Esophagus muscularis mucosa (tissue), 4 donors: Measurements from ENCODE around the gene GAS7.

Experiments used
- CTCF ChIP-seq, 3 experiments: fragments of 200-600 bp in 2 of 3; fragments of 450-650 bp in 1 of 3; sonication (generic) in 2 of 3; IDR thresholded peaks; one replicate each; pipeline ENCODE4 v1.5.1; 2017 to 2019; ENCODE audit warnings: antibody characterized with exemption in 3 of 3, mild to moderate bottlenecking in 2 of 3, moderate library complexity in 1 of 3
- EP300 ChIP-seq: sonication (generic); formaldehyde crosslinking; IDR thresholded peaks from one replicate; pipeline ENCODE4 v1.6.1; 2017; ENCODE audit warnings: antibody characterized with exemption
- POLR2A ChIP-seq: fragments of 450-650 bp; IDR thresholded peaks from one replicate; pipeline ENCODE4 v1.6.1; 2017; ENCODE audit warnings: antibody characterized with exemption, moderate library complexity, mild to moderate bottlenecking, low read depth
- POLR2AphosphoS5 ChIP-seq, 2 donors: sonication (generic); formaldehyde crosslinking; IDR thresholded peaks; one replicate each; pipeline ENCODE4 v1.6.1; 2017; ENCODE audit warnings: antibody characterized with exemption in 2 of 2

DNA sequence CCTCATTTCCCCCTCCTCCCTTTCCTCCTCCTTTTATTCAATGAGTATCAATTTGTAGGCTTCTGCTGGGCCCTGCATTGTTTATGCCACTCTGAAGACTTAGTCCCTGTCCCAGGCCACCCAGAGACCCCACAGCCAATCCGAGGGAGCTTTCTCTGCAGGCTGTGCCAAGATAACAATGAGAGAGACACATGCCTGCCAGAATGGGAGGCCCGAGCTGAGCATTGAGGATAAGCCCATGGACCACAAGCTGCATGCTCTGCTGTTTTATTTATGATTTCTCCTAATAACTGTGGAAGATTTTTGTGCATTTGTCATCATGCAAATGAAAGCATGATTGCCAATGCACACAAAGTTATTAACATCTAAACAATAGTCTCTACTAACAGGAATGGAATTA lies 296.3 kb downstream of the GAS7 start:
- no peak for TF ChIP-seq POLR2AphosphoS5 (IDR thresholded peaks at IDR 0.05)
- no peak for TF ChIP-seq CTCF (IDR thresholded peaks at IDR 0.05)
- TF ChIP-seq EP300 = no peak
- no peak for TF ChIP-seq POLR2A
